CD14-positive monocyte (primary cell): ENCODE measurements around the gene INPP5E. TPM values are rescaled to one million over a fixed set of nuclear protein-coding genes. Genes with fewer than 3 reads are reported as not detected.

Source experiments
- DNase-seq, 3 donors: peaks; one replicate each; pipeline ENCODE4 v3.0.0-alpha.2; 2011 to 2022
- H2AFZ ChIP-seq: 2 replicates; pipeline ENCODE4 v1.6.0; 2012; ENCODE audit warnings: mild to moderate bottlenecking, low read depth, low read length, inconsistent platforms; ENCODE audit not compliant: insufficient read depth, poor library complexity, severe bottlenecking
- H3K27ac ChIP-seq, 2 donors: 1 replicate in 1 of 2; 2 replicates in 1 of 2; pipeline ENCODE4 v1.5.1; 2012 to 2013; ENCODE audit warnings: low read length in 2 of 2, control low read depth in 1 of 2, inconsistent platforms in 1 of 2, low read depth in 1 of 2, mild to moderate bottlenecking in 1 of 2
- H3K27me3 ChIP-seq, 2 donors: one replicate each; pipeline versions ENCODE4 v1.6.0 to v1.6.1; 2011 to 2013; ENCODE audit warnings: low read length in 2 of 2; ENCODE audit not compliant: control insufficient read depth in 2 of 2, insufficient read depth in 2 of 2
- H3K36me3 ChIP-seq, 2 donors: replicated peaks in 1 of 2; 1 replicate in 1 of 2; 2 replicates in 1 of 2; pipeline versions ENCODE4 v1.5.1 to v1.6.1; 2012 to 2013; ENCODE audit warnings: low read length in 2 of 2, control low read depth in 1 of 2, inconsistent platforms in 1 of 2, mild to moderate bottlenecking in 1 of 2; ENCODE audit not compliant: insufficient read depth in 2 of 2, control insufficient read depth in 1 of 2
- H3K4me1 ChIP-seq, 2 donors: 1 replicate in 1 of 2; 2 replicates in 1 of 2; pipeline versions ENCODE4 v1.5.1 to v1.6.1; 2012 to 2013; ENCODE audit warnings: low read length in 2 of 2, control low read depth in 1 of 2, inconsistent platforms in 1 of 2, mild to moderate bottlenecking in 1 of 2, moderate library complexity in 1 of 2; ENCODE audit not compliant: insufficient read depth in 2 of 2, control insufficient read depth in 1 of 2
- H3K4me2 ChIP-seq: replicated peaks from 2 replicates; pipeline ENCODE3; 2012; ENCODE audit warnings: low read length, moderate library complexity, mild to moderate bottlenecking; ENCODE audit not compliant: poor library complexity, severe bottlenecking; ENCODE audit errors: extremely low read depth
- H3K4me3 ChIP-seq, 3 experiments: fragments of 200-600 bp in 1 of 3; sonication (generic) in 1 of 3; replicated peaks in 1 of 3; 1 replicate in 2 of 3; 2 replicates in 1 of 3; pipeline ENCODE4 v1.5.1; 2011 to 2013; ENCODE audit warnings: low read length in 3 of 3, mild to moderate bottlenecking in 3 of 3, control low read depth in 2 of 3, low read depth in 2 of 3, inconsistent platforms in 1 of 3, moderate library complexity in 1 of 3
- H3K79me2 ChIP-seq: 2 replicates; pipeline ENCODE4 v1.6.0; 2012; ENCODE audit warnings: mild to moderate bottlenecking, control low read depth, inconsistent platforms, low read length, moderate library complexity; ENCODE audit not compliant: insufficient read depth
- H3K9ac ChIP-seq: 2 replicates; pipeline ENCODE4 v1.6.0; 2017; ENCODE audit warnings: low read length, mild to moderate bottlenecking; ENCODE audit not compliant: insufficient read depth, poor library complexity, severe bottlenecking
- H3K9me3 ChIP-seq, 2 donors: replicated peaks in 1 of 2; 1 replicate in 1 of 2; 2 replicates in 1 of 2; pipeline versions ENCODE4 v1.5.1 to v1.6.1; 2012 to 2013; ENCODE audit warnings: low read length in 2 of 2, control low read depth in 1 of 2; ENCODE audit not compliant: control insufficient read depth in 1 of 2, insufficient read depth in 1 of 2
- H4K20me1 ChIP-seq: 2 replicates; pipeline ENCODE4 v1.6.0; 2012; ENCODE audit warnings: mild to moderate bottlenecking, low read length, control low read depth, moderate library complexity; ENCODE audit not compliant: insufficient read depth
- H3K27ac Mint-ChIP-seq, 7 donors: one replicate each; pipeline ENCODE4 v1.8.0; 2020; ENCODE audit warnings: mild to moderate bottlenecking in 7 of 7, mixed read lengths in 7 of 7, moderate library complexity in 6 of 7, inconsistent platforms in 2 of 7
- H3K27me3 Mint-ChIP-seq, 3 donors: one replicate each; pipeline ENCODE4 v1.8.0; 2021 to 2022; ENCODE audit warnings: low read depth in 3 of 3, mild to moderate bottlenecking in 3 of 3, mixed read lengths in 3 of 3, moderate library complexity in 3 of 3, inconsistent platforms in 1 of 3
- H3K36me3 Mint-ChIP-seq, 2 donors: one replicate each; pipeline ENCODE4 v1.8.0; 2020; ENCODE audit warnings: mixed read lengths in 2 of 2, inconsistent platforms in 1 of 2, mild to moderate bottlenecking in 1 of 2
- H3K4me1 Mint-ChIP-seq: one replicate; pipeline ENCODE4 v1.8.0; 2020; ENCODE audit warnings: mild to moderate bottlenecking, mixed read lengths
- H3K4me3 Mint-ChIP-seq, 2 donors: one replicate each; pipeline ENCODE4 v1.8.0; 2020; ENCODE audit warnings: mild to moderate bottlenecking in 2 of 2, mixed read lengths in 2 of 2, moderate library complexity in 1 of 2
- H3K9me3 Mint-ChIP-seq, 7 donors: one replicate each; pipeline ENCODE4 v1.8.0; 2020 to 2022; ENCODE audit warnings: mixed read lengths in 7 of 7, mild to moderate bottlenecking in 6 of 7, moderate library complexity in 6 of 7, inconsistent platforms in 2 of 7
- CTCF ChIP-seq: fragments of 200-600 bp; IDR thresholded peaks from one replicate; pipeline ENCODE4 v1.8.0; 2022; ENCODE audit warnings: antibody characterized with exemption, mild to moderate bottlenecking
- WGBS: methylation state at CpG from one replicate; pipeline ENCODE4 v1.1.5; 2013; ENCODE audit warnings: missing lambda C conversion rate; ENCODE audit not compliant: insufficient coverage; 5-methylcytosine and 5-hydroxymethylcytosine counted together
- intact Hi-C, 2 donors: fragments of 100-400 bp; cut with micrococcal nuclease; formaldehyde crosslinking; loops; one replicate each; pipeline versions ENCODE4 v1.15.0 to v1.15.1; 2023
- polyA plus RNA-seq, 3 donors: library from polyadenylated mRNA; depleted of rRNA in 1 of 3; unstranded in 2 of 3; stranded (reverse) in 1 of 3; fragments of 300-500 nt in 2 of 3; fragments of >200 nt in 1 of 3; fragmentation: Illumina TruSeq in 2 of 3; gene quantifications; 1 replicate in 2 of 3; 2 replicates in 1 of 3; pipeline ENCODE4 v1.2.3, GENCODE V29; 2012 to 2021

The INPP5E gene
- polyA plus RNA-seq, 3 donors = 1.0 to 8.0 (median 1.0) TPM

- Mint-ChIP-seq H3K4me1 (peaks cover 17% of the 10 kb centered on the region), H3K4me3 (peak overlapping the region; percentile 21 to 43), H3K36me3 (peaks cover 5 to 10% of the 10 kb centered on the region in 2 donors), H3K9me3 (no peaks in the 10 kb centered on the region), H3K27ac (peak overlapping the region in 3 of 7 donors; percentile 38 to 72 (median 50)), H3K27me3 (peaks cover 0 to 9% (median 9%) of the 10 kb centered on the region in 3 donors)
- Histone ChIP-seq H3K27me3 (peaks cover 0 to 4% of the 10 kb centered on the region in 2 donors), H2AFZ (peak overlapping the region; percentile 46), H3K79me2 (peaks cover 34% of the 10 kb centered on the region), H3K36me3 (peaks cover 5 to 10% of the 10 kb centered on the region in 2 donors), H3K9me3 (no peaks in the 10 kb centered on the region), H3K4me1 (peaks cover 26 to 39% of the 10 kb centered on the region in 2 donors), H3K9ac (peak overlapping the region; percentile 85), H3K27ac (peak overlapping the region in 1 of 2 donors; percentile 98), H3K4me3 (peak overlapping the region in 2 of 3 experiments; percentile 4 to 72), H4K20me1 (peaks cover 43% of the 10 kb centered on the region), H3K4me2 (peak overlapping the region; percentile 88)
- peak in 1 of 3 donors; percentile 25 for DNase-seq
- 39% methylated on average over 49 of the region's 59 CpGs for WGBS
- TF ChIP-seq CTCF = no peak
- intact Hi-C loops = loop anchor here (1.0 to 10.0 kb wide), 6 partner anchors 63 to 240 kb away; partner anchors contain the start of genes NOTCH1 (in 2 of the 2), AGPAT2 (in 1 of the 2) and DNLZ (in 1 of the 2)
Measured at GRCh38 chr9:136484153-136485048, 44.8 kb upstream of the INPP5E start.

- H3K27me3 Mint-ChIP-seq = peaks cover 0 to 9% (median 9%) of the 10 kb centered on the region in 3 donors
- peak overlapping the region; percentile 44 to 72 (median 45) for H3K4me3 ChIP-seq
- no peaks in the 10 kb centered on the region for H3K9me3 ChIP-seq
- peak overlapping the region; percentile 98 for H3K27ac ChIP-seq
- peaks cover 0 to 4% of the 10 kb centered on the region in 2 donors for H3K27me3 ChIP-seq
- H3K4me3 Mint-ChIP-seq = peak overlapping the region; percentile 76 to 92
- peaks cover 26 to 39% of the 10 kb centered on the region in 2 donors for H3K4me1 ChIP-seq
- peak overlapping the region; percentile 46 for H2AFZ ChIP-seq
- H3K9me3 Mint-ChIP-seq = no peaks in the 10 kb centered on the region
- peak overlapping the region; percentile 85 for H3K9ac ChIP-seq
- peak; percentile 91 to 96 (median 94) for DNase-seq
- H3K36me3 Mint-ChIP-seq = peaks cover 7 to 16% of the 10 kb centered on the region in 2 donors
- peaks cover 17% of the 10 kb centered on the region for H3K4me1 Mint-ChIP-seq
- H3K36me3 ChIP-seq = peaks cover 5 to 17% of the 10 kb centered on the region in 2 donors
- H3K4me2 ChIP-seq = peak overlapping the region; percentile 88
- H3K27ac Mint-ChIP-seq = peak overlapping the region; percentile 93 to 99 (median 98)
- no peak for TF ChIP-seq CTCF
- under 1% methylated on average over 63 of the region's 63 CpGs for WGBS
- intact Hi-C loops = loop anchor here in 1 of 2 donors (2.0 to 10.0 kb wide), 3 partner anchors 119 to 307 kb away; partner anchors contain the start of genes DNLZ and TMEM141
- H3K79me2 ChIP-seq = peaks cover 41% of the 10 kb centered on the region
- H4K20me1 ChIP-seq = peaks cover 50% of the 10 kb centered on the region
Measured at GRCh38 chr9:136483589-136484152, 44.0 kb upstream of the INPP5E start.
